Measurements from ENCODE around the gene PPM1H.
"Not testable (repeated sequence)": the region's sequence is repeated elsewhere in the genome, so short reads cannot be mapped to it uniquely, and the experiment has no call there.

PPM1H gene

DNA sequence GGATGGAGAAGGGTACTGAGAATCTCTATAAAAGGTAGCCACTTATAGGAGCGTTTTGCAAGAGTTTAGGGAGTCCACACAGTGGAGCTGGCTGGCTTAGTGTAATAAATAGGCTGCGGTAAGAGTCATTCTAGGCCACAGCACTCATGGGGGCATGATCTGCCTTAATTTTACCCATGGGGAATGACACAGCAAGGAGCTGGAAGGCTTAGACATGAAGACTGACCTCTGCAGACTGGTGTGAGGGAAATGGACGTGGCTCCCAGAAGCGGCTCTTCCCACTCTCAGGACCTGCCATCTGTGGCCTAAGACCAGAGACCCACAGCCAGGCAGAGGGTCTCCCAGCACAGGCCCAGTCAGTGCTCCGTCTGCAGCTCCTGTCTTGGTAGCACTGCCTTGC, 173.3 kb downstream of the PPM1H start:
- Histone ChIP-seq H3K79me2 (ENCODE audit: insufficient read depth, low read length) (no peaks in the 10 kb centered on the region), H3K36me3 (ENCODE audit: insufficient read depth, low read length) (no peaks in the 10 kb centered on the region), H3K4me3 (ENCODE audit: low read depth in 1 of 2, low read length in 2 of 2) (no peak overlapping the region), H3K27ac (ENCODE audit: low read length) (no peak overlapping the region), H3K27me3 (ENCODE audit: insufficient read depth, low read length, poor library complexity) (no peaks in the 10 kb centered on the region), H4K20me1 (ENCODE audit: insufficient read depth, low read length) (no peaks in the 10 kb centered on the region), H3K4me2 (ENCODE audit: insufficient read depth, low read length) (no peak overlapping the region), H2AFZ (ENCODE audit: low read depth, low read length) (no peak overlapping the region), H3K9me3 (ENCODE audit: insufficient read depth, low read length, severe bottlenecking) (no peaks in the 10 kb centered on the region), H3K9ac (ENCODE audit: low read depth, low read length) (no peak overlapping the region), H3K4me1 (ENCODE audit: insufficient read depth, low read length) (no peaks in the 10 kb centered on the region)
- TF ChIP-seq, protein P1, sequence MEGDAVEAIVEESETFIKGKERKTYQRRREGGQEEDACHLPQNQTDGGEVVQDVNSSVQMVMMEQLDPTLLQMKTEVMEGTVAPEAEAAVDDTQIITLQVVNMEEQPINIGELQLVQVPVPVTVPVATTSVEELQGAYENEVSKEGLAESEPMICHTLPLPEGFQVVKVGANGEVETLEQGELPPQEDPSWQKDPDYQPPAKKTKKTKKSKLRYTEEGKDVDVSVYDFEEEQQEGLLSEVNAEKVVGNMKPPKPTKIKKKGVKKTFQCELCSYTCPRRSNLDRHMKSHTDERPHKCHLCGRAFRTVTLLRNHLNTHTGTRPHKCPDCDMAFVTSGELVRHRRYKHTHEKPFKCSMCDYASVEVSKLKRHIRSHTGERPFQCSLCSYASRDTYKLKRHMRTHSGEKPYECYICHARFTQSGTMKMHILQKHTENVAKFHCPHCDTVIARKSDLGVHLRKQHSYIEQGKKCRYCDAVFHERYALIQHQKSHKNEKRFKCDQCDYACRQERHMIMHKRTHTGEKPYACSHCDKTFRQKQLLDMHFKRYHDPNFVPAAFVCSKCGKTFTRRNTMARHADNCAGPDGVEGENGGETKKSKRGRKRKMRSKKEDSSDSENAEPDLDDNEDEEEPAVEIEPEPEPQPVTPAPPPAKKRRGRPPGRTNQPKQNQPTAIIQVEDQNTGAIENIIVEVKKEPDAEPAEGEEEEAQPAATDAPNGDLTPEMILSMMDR (IDR thresholded peaks at IDR 0.05; ENCODE audit: borderline replicate concordance, extremely low read depth, low read length, poor library complexity, severe bottlenecking), result no peak
- no peak for TF ChIP-seq EZH2 (IDR thresholded peaks at IDR 0.05; ENCODE audit: borderline replicate concordance, low read depth, low read length, severe bottlenecking)
- ATAC-seq (ENCODE audit: insufficient read depth, low read depth) (no peak), DNase-seq (no peak)

DNA sequence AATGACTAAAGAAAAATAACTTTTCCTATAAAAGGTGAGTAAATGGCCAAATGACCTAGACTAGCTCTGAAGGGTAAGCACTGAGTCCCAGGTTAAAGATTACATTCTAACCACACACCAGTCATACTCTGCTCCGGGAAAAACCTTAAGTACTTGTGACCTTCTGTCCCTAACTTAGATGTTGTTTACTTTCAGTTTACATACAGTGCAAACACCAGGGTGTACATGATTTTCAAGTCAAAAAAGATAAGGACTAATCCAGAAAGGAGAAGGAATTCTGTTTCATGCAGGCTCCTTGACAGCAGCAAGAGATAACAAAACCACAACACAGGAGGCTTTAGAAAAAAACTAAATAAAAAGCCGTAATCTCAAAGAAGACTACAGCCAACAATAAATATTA, 174.2 kb downstream of the PPM1H start:
- Histone ChIP-seq H3K9ac (ENCODE audit: low read depth, low read length) (no peak overlapping the region), H3K4me3 (ENCODE audit: low read depth in 1 of 2, low read length in 2 of 2) (no peak overlapping the region), H3K79me2 (ENCODE audit: insufficient read depth, low read length) (no peaks in the 10 kb centered on the region), H3K4me2 (ENCODE audit: insufficient read depth, low read length) (no peak overlapping the region), H3K4me1 (ENCODE audit: insufficient read depth, low read length) (no peaks in the 10 kb centered on the region), H2AFZ (ENCODE audit: low read depth, low read length) (no peak overlapping the region), H3K27ac (ENCODE audit: low read length) (no peak overlapping the region), H3K27me3 (ENCODE audit: insufficient read depth, low read length, poor library complexity) (no peaks in the 10 kb centered on the region), H4K20me1 (ENCODE audit: insufficient read depth, low read length) (no peaks in the 10 kb centered on the region), H3K9me3 (ENCODE audit: insufficient read depth, low read length, severe bottlenecking) (no peaks in the 10 kb centered on the region), H3K36me3 (ENCODE audit: insufficient read depth, low read length) (no peaks in the 10 kb centered on the region)
- DNase-seq (no peak), ATAC-seq (ENCODE audit: insufficient read depth, low read depth) (no peak)
- TF ChIP-seq EZH2 (IDR thresholded peaks at IDR 0.05; ENCODE audit: borderline replicate concordance, low read depth, low read length, severe bottlenecking), result no peak
- TF ChIP-seq, protein P1 (IDR thresholded peaks at IDR 0.05; ENCODE audit: borderline replicate concordance, extremely low read depth, low read length, poor library complexity, severe bottlenecking), result no peak

DNA sequence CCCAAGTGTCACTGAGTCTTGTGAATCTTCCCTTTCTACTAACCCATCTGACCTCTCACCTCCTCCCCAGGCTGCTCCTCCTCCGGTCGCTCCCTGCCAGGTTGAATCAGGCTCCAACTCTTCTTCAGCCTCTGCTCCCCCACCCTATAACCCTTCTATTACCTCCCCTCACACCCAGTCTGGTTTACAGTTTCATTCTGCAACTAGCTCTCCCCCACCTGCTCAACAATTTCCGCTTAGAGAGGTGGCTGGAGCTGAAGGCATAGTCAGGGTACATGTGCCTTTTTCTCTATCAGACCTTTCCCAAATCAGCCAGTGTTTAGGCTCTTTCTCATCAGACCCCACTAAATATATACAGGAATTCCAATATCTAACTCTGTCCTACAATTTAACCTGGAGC, 174.6 kb downstream of the PPM1H start:
- not testable (repeated sequence) for H3K4me3 ChIP-seq (ENCODE audit: low read depth in 1 of 2, low read length in 2 of 2); H3K9ac ChIP-seq (ENCODE audit: low read depth, low read length); H4K20me1 ChIP-seq (ENCODE audit: insufficient read depth, low read length); H3K79me2 ChIP-seq (ENCODE audit: insufficient read depth, low read length); H2AFZ ChIP-seq (ENCODE audit: low read depth, low read length); H3K9me3 ChIP-seq (ENCODE audit: insufficient read depth, low read length, severe bottlenecking); H3K4me2 ChIP-seq (ENCODE audit: insufficient read depth, low read length); H3K27me3 ChIP-seq (ENCODE audit: insufficient read depth, low read length, poor library complexity); H3K36me3 ChIP-seq (ENCODE audit: insufficient read depth, low read length); DNase-seq; H3K4me1 ChIP-seq (ENCODE audit: insufficient read depth, low read length); ATAC-seq (ENCODE audit: insufficient read depth, low read depth); H3K27ac ChIP-seq (ENCODE audit: low read length)

DNA sequence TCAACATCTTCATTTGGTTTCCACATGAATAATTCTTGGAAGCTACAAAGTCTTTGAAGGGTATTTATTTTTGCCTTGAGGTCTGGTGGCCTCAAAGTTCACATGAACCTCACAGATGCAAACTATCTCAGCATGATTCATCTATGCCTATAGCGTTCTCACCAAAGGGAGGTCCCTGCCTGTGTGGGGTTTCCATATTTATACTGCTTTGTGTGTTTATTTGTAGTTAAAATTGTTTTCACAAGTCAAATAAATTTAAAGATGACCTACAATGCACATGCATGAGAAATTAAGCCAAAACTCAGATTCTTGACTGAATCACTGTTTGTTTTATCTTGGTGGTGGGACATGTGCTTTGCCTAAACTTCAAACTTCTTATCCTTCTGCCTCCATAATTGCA, 176.7 kb downstream of the PPM1H start:
- Histone ChIP-seq H3K4me3 (ENCODE audit: low read depth in 1 of 2, low read length in 2 of 2) (no peak overlapping the region), H3K27ac (ENCODE audit: low read length) (no peak overlapping the region), H3K27me3 (ENCODE audit: insufficient read depth, low read length, poor library complexity) (no peaks in the 10 kb centered on the region), H4K20me1 (ENCODE audit: insufficient read depth, low read length) (no peaks in the 10 kb centered on the region), H3K9ac (ENCODE audit: low read depth, low read length) (no peak overlapping the region), H3K79me2 (ENCODE audit: insufficient read depth, low read length) (no peaks in the 10 kb centered on the region), H3K9me3 (ENCODE audit: insufficient read depth, low read length, severe bottlenecking) (no peaks in the 10 kb centered on the region), H3K36me3 (ENCODE audit: insufficient read depth, low read length) (no peaks in the 10 kb centered on the region), H2AFZ (ENCODE audit: low read depth, low read length) (no peak overlapping the region), H3K4me1 (ENCODE audit: insufficient read depth, low read length) (no peaks in the 10 kb centered on the region), H3K4me2 (ENCODE audit: insufficient read depth, low read length) (no peak overlapping the region)
- TF ChIP-seq, protein P1 (IDR thresholded peaks at IDR 0.05; ENCODE audit: borderline replicate concordance, extremely low read depth, low read length, poor library complexity, severe bottlenecking), result no peak
- TF ChIP-seq EZH2 (IDR thresholded peaks at IDR 0.05; ENCODE audit: borderline replicate concordance, low read depth, low read length, severe bottlenecking), result no peak
- ATAC-seq (ENCODE audit: insufficient read depth, low read depth) (no peak), DNase-seq (no peak)
